HepG2 (cell line): Measurements from ENCODE around the gene TOX2. TPM values are rescaled to one million over a fixed set of nuclear protein-coding genes. Genes with fewer than 3 reads are reported as not detected.

ENCODE experiments used
- ATAC-seq: fragments of 200-7000 bp; cut with Tn5 transposase; 3 replicates; pipeline ENCODE4 v1.9.1; 2020; ENCODE audit warnings: mild to moderate bottlenecking, moderate library complexity
- BruUV-seq: library from RNA; stranded (reverse); fragments of 400-500 nt; replicated peaks from 2 replicates; lab custom pipeline; 2021; lab: Mats Ljungman, UMichigan
- CTCF ChIA-PET: fragments of 300-600 bp; formaldehyde crosslinking; extraction: SDS; loops from one replicate; lab custom pipeline; 2021; ENCODE audit warnings: low total read pairs, inconsistent platforms, low intra/inter-chr PET ratio; lab: Yijun Ruan, JAX
- POLR2A ChIA-PET: fragments of 350-600 bp; sonication (Branson Sonifier 250); formaldehyde crosslinking; loops from one replicate; lab custom pipeline; 2020; ENCODE audit warnings: antibody characterized with exemption, inconsistent platforms; lab: Yijun Ruan, JAX
- DNase-seq: peaks from one replicate; pipeline ENCODE4 v3.0.0-alpha.2; 2015; ENCODE audit warnings: low spot score
- FAIRE-seq: peaks from 3 replicates; lab custom pipeline; 2011; peaks lifted over from hg19 to GRCh38; lab: Jason Lieb, UNC
- H2AFZ ChIP-seq: one replicate; pipeline ENCODE4 v1.6.1; 2011; ENCODE audit warnings: low read length, inconsistent platforms
- H3K27ac ChIP-seq: fragments of 300-600 bp; 3 replicates; pipeline ENCODE4 v1.8.0; 2011; ENCODE audit warnings: mixed run types, mild to moderate bottlenecking, mixed read lengths, low read length, inconsistent platforms; ENCODE audit not compliant: insufficient read depth; ENCODE audit errors: extremely low read length
- H3K27me3 ChIP-seq, 2 experiments: fragments of 200-600 bp in 1 of 2; 2 replicates in 1 of 2; 3 replicates in 1 of 2; pipeline versions ENCODE4 v1.6.0 to v1.8.0; 2011; ENCODE audit warnings: low read length in 2 of 2, mild to moderate bottlenecking in 2 of 2, moderate library complexity in 2 of 2, inconsistent platforms in 1 of 2; ENCODE audit not compliant: insufficient read depth in 2 of 2, control insufficient read depth in 1 of 2
- H3K36me3 ChIP-seq, 2 experiments: fragments of 200-600 bp in 1 of 2; replicated peaks in 1 of 2; 2 replicates in 1 of 2; 3 replicates in 1 of 2; pipeline versions ENCODE4 v1.5.1 to v1.8.0; 2011; ENCODE audit warnings: low read length in 2 of 2, inconsistent platforms in 1 of 2; ENCODE audit not compliant: insufficient read depth in 2 of 2, control insufficient read depth in 1 of 2
- H3K4me1 ChIP-seq: 2 replicates; pipeline ENCODE4 v1.5.1; 2012; ENCODE audit warnings: low read length, inconsistent platforms; ENCODE audit not compliant: insufficient read depth
- H3K4me2 ChIP-seq: 2 replicates; pipeline ENCODE4 v1.6.0; 2011; ENCODE audit warnings: low read depth, low read length, inconsistent platforms
- H3K4me3 ChIP-seq, 3 experiments: fragments of 200-600 bp in 1 of 3; sonication (generic), shearing (Covaris generic) in 1 of 3; replicated peaks in 1 of 3; 2 replicates each; pipeline ENCODE4 v1.5.1; 2011 to 2016; ENCODE audit warnings: low read length in 3 of 3, inconsistent platforms in 2 of 3, low read depth in 2 of 3, mild to moderate bottlenecking in 2 of 3, control low read depth in 1 of 3, mixed read lengths in 1 of 3; ENCODE audit not compliant: insufficient read depth in 1 of 3
- H3K79me2 ChIP-seq: one replicate; pipeline ENCODE4 v1.6.1; 2011; ENCODE audit warnings: low read length, inconsistent platforms; ENCODE audit not compliant: insufficient read depth
- H3K9ac ChIP-seq: 2 replicates; pipeline ENCODE4 v1.6.0; 2011; ENCODE audit warnings: mild to moderate bottlenecking, low read depth, low read length, inconsistent platforms; ENCODE audit not compliant: insufficient read depth
- H3K9me3 ChIP-seq: 2 replicates; pipeline ENCODE4 v1.5.1; 2012; ENCODE audit warnings: mild to moderate bottlenecking, low read length
- H4K20me1 ChIP-seq: 2 replicates; pipeline ENCODE4 v1.6.0; 2011; ENCODE audit warnings: inconsistent platforms, mild to moderate bottlenecking, low read length, moderate library complexity; ENCODE audit not compliant: insufficient read depth
- RXRB ChIP-seq: IDR thresholded peaks from 2 replicates; pipeline ENCODE4 v1.6.1; 2016; ENCODE audit warnings: borderline replicate concordance, missing genetic modification reagents, missing compliant biosample characterization
- SMAD3 ChIP-seq: sonication (generic); formaldehyde crosslinking; IDR thresholded peaks from 2 replicates; pipeline ENCODE4 v1.4.0; 2020; ENCODE audit warnings: missing genetic modification reagents
- TCF12 ChIP-seq, 2 experiments: fragments of 450-650 bp in 1 of 2; sonication (generic) in 1 of 2; formaldehyde crosslinking in 1 of 2; IDR thresholded peaks; 2 replicates each; pipeline versions ENCODE4 v1.6.1 to v1.8.0; 2017 to 2022; ENCODE audit warnings: antibody characterized with exemption in 1 of 2, mild to moderate bottlenecking in 1 of 2, missing genetic modification reagents in 1 of 2, moderate library complexity in 1 of 2
- ZNF737 ChIP-seq: sonication (generic); formaldehyde crosslinking; IDR thresholded peaks from 2 replicates; pipeline ENCODE4 v1.5.0; 2020; ENCODE audit warnings: missing genetic modification reagents, mild to moderate bottlenecking, borderline replicate concordance
- WGBS: methylation state at CpG from one replicate; pipeline ENCODE4 v1.1.6; 2017; ENCODE audit warnings: low lambda C conversion rate; 5-methylcytosine and 5-hydroxymethylcytosine counted together
- in situ Hi-C: cut with HindIII; loops from 2 replicates; pipeline ENCODE4 v1.10.0; 2017; ENCODE audit warnings: low pct_unique_long_range_greater_than_20kb; ENCODE audit not compliant: extremely low pct_ligation_motif_present
- intact Hi-C: fragments of 100-400 bp; cut with micrococcal nuclease; formaldehyde crosslinking; loops from one replicate; pipeline ENCODE4 v1.10.0; 2022; ENCODE audit not compliant: unreplicated experiment
- polyA plus RNA-seq, 8 experiments: library from polyadenylated mRNA; depleted of rRNA in 3 of 8; stranded (reverse) in 7 of 8; unstranded in 1 of 8; fragments of >200 nt; fragmentation: Illumina TruSeq in 4 of 8; extraction: Trizol in 4 of 8; gene quantifications; 2 replicates each; pipeline versions ENCODE4 v1.2.1 to v1.2.3, GENCODE V29; 2011 to 2016; ENCODE audit warnings: low read depth in 4 of 8, missing spikeins in 1 of 8, mixed read lengths in 1 of 8; ENCODE audit not compliant: insufficient read depth in 1 of 8
- total RNA-seq, 5 experiments: library from RNA; depleted of rRNA; stranded (reverse); fragments of >200 nt; fragmentation: Illumina TruSeq; extraction: Trizol; gene quantifications; 2 replicates each; pipeline ENCODE4 v1.2.3, GENCODE V29; 2016; ENCODE audit warnings: low read depth in 1 of 5

Gene TOX2
- total and polyA plus RNA-seq, 2 of the 13 experiments (the other 11 are each of a cell fraction or from before 2014, with no cell fraction given) = not detected

GRCh38 chr20:44009679-44009992 lies 95.0 kb downstream of the TOX2 start (continued):
- no peak for TF ChIP-seq RXRB

GRCh38 chr20:44010162-44010704 lies 95.6 kb downstream of the TOX2 start:
- 6% methylated on average over 9 of the region's 9 CpGs for WGBS
- ATAC-seq (no peak), FAIRE-seq (no peak), DNase-seq (no peak)
- Histone ChIP-seq H3K36me3 (no peaks in the 10 kb centered on the region), H2AFZ (no peak overlapping the region), H3K27ac (no peak overlapping the region), H3K9ac (no peak overlapping the region), H3K4me1 (no peaks in the 10 kb centered on the region), H3K79me2 (no peaks in the 10 kb centered on the region), H4K20me1 (no peaks in the 10 kb centered on the region), H3K4me2 (no peak overlapping the region), H3K4me3 (no peak overlapping the region), H3K9me3 (no peaks in the 10 kb centered on the region), H3K27me3 (peaks cover 0 to 31% of the 10 kb centered on the region in 2 experiments; a peak in 3 of 5 replicates)
- CTCF ChIA-PET = no interaction called here
- intact Hi-C loops (no loop called here), in situ Hi-C loops (no loop called here)
- no TSS peak for BruUV-seq
- POLR2A ChIA-PET = no interaction called here
- TF ChIP-seq SMAD3 (CRISPR knock-in tag) (no peak), TCF12 (IDR thresholded peaks at IDR 0.05) (no peak), TCF12 (CRISPR knock-in tag; IDR thresholded peaks at IDR 0.05) (no peak)

- FAIRE-seq (no peak), DNase-seq (no peak), ATAC-seq (no peak)
- Histone ChIP-seq H2AFZ (no peak overlapping the region), H3K27me3 (peaks cover 0 to 42% of the 10 kb centered on the region in 2 experiments; a peak in 4 of 5 replicates), H3K4me2 (no peak overlapping the region), H3K4me1 (no peaks in the 10 kb centered on the region), H3K36me3 (no peaks in the 10 kb centered on the region), H3K9me3 (no peaks in the 10 kb centered on the region), H3K4me3 (no peak overlapping the region), H3K9ac (no peak overlapping the region), H3K27ac (no peak overlapping the region), H3K79me2 (no peaks in the 10 kb centered on the region), H4K20me1 (no peaks in the 10 kb centered on the region)
- no TSS peak for BruUV-seq
- intact Hi-C loops = no loop called here
- in situ Hi-C loops = no loop called here
- 23% methylated on average over 9 of the region's 10 CpGs for WGBS
- TF ChIP-seq ZNF737 (CRISPR knock-in tag) = no peak
- CTCF ChIA-PET = no interaction called here
- POLR2A ChIA-PET = no interaction called here
These were observed 96.7 kb downstream of the TOX2 start for GRCh38 chr20:44011251-44011940.
